Aorta (tissue), 5 donors: ENCODE measurements around the gene RPS3. TPM values are rescaled to one million over a fixed set of nuclear protein-coding genes. Genes with fewer than 3 reads are reported as not detected.

Source experiments
- ATAC-seq: fragments of 200-7000 bp; cut with Tn5 transposase; one replicate; pipeline ENCODE4 v1.9.1; 2022; ENCODE audit warnings: moderate library complexity; ENCODE audit not compliant: low FRiP score
- DNase-seq, 2 donors: peaks; one replicate each; pipeline ENCODE4 v3.0.0-alpha.2; 2020
- H3K27ac ChIP-seq, 2 donors: one replicate each; pipeline ENCODE4 v1.5.1; 2013; ENCODE audit warnings: low read length in 2 of 2, mild to moderate bottlenecking in 2 of 2, moderate library complexity in 2 of 2, control low read depth in 1 of 2, inconsistent platforms in 1 of 2, low read depth in 1 of 2
- H3K27me3 ChIP-seq, 2 donors: one replicate each; pipeline ENCODE4 v1.6.1; 2013; ENCODE audit warnings: control low read depth in 1 of 2, low read length in 1 of 2, mild to moderate bottlenecking in 1 of 2, moderate library complexity in 1 of 2; ENCODE audit not compliant: insufficient read depth in 2 of 2, control insufficient read depth in 1 of 2
- H3K36me3 ChIP-seq, 2 donors: one replicate each; pipeline ENCODE4 v1.6.1; 2013; ENCODE audit warnings: control low read depth in 1 of 2, low read length in 1 of 2, mild to moderate bottlenecking in 1 of 2; ENCODE audit not compliant: insufficient read depth in 2 of 2, control insufficient read depth in 1 of 2
- H3K4me1 ChIP-seq, 2 donors: one replicate each; pipeline ENCODE4 v1.6.1; 2013; ENCODE audit warnings: low read length in 2 of 2, control low read depth in 1 of 2, mild to moderate bottlenecking in 1 of 2, moderate library complexity in 1 of 2; ENCODE audit not compliant: insufficient read depth in 2 of 2, control insufficient read depth in 1 of 2
- H3K4me3 ChIP-seq, 2 donors: one replicate each; pipeline ENCODE4 v1.5.1; 2013; ENCODE audit warnings: low read length in 2 of 2, control low read depth in 1 of 2, mild to moderate bottlenecking in 1 of 2
- H3K9me3 ChIP-seq: one replicate; pipeline ENCODE4 v1.6.1; 2013; ENCODE audit warnings: mild to moderate bottlenecking, low read length; ENCODE audit not compliant: control insufficient read depth
- WGBS, 2 donors: extraction: QIAGEN DNeasy Blood & Tissue Kit; methylation state at CpG; one replicate each; pipeline ENCODE4 v1.1.7; 2013; 5-methylcytosine and 5-hydroxymethylcytosine counted together
- intact Hi-C, 2 donors: fragments of 100-400 bp; cut with DNase I; formaldehyde crosslinking; loops; one replicate each; pipeline versions ENCODE4 v1.14.2 to v1.15.0; 2022
- polyA plus RNA-seq, 2 donors: library from polyadenylated mRNA; stranded (reverse); fragments of 200-250 nt; gene quantifications; one replicate each; pipeline ENCODE4 v1.2.3, GENCODE V29; 2013
- total RNA-seq, 2 donors: library from RNA; stranded (reverse); fragmentation: NEBNext Ultra II Directional; extraction: Animal tissue kit (Norgen Biotek cat#: 25700); gene quantifications; one replicate each; pipeline ENCODE4 v1.2.1, GENCODE V29; 2021
- donor health status: healthy with polysubstance abuse.
- donor health status: Bipolar disorder and iron deficiency.
- donor health status: DM: no; HTN: no; CAD: no.
- donor health status: DM: no; HTN: no; CAD: no.
- donor health status: DM: yes; HTN: yes; CAD: no.

RPS3 gene
- total and polyA plus RNA-seq, 4 donors = 1,466 to 3,688 (median 1,894) TPM

GRCh38 chr11:75449776-75450175 is 50.5 kb downstream of the RPS3 start:
- DNase-seq = no peak
- Histone ChIP-seq H3K27ac (no peak overlapping the region), H3K9me3 (no peaks in the 10 kb centered on the region), H3K4me1 (no peaks in the 10 kb centered on the region), H3K4me3 (no peak overlapping the region), H3K27me3 (no peaks in the 10 kb centered on the region), H3K36me3 (no peaks in the 10 kb centered on the region)
- intact Hi-C loops = loop anchor here in 1 of 2 donors (10.0 kb wide), 1 partner anchor 55 kb away; the partner anchor contains the start of gene RPS3
- no peak for ATAC-seq
- 92 to 94% methylated on average over 11 of the region's 11 CpGs for WGBS, 2 donors

- DNase-seq (no peak), ATAC-seq (no peak)
- intact Hi-C loops = no loop called here
- WGBS, 2 donors = 88 to 89% methylated on average over 7 of the region's 7 CpGs
- Histone ChIP-seq H3K27ac (no peak overlapping the region), H3K4me3 (no peak overlapping the region), H3K9me3 (no peaks in the 10 kb centered on the region), H3K4me1 (no peaks in the 10 kb centered on the region), H3K27me3 (no peaks in the 10 kb centered on the region), H3K36me3 (no peaks in the 10 kb centered on the region)
Measured at GRCh38 chr11:75450236-75450635, 50.9 kb downstream of the RPS3 start.

- H3K36me3 ChIP-seq = no peaks in the 10 kb centered on the region
- H3K27ac ChIP-seq = no peak overlapping the region
- H3K4me3 ChIP-seq = no peak overlapping the region
- intact Hi-C loops = no loop called here
- no peaks in the 10 kb centered on the region for H3K27me3 ChIP-seq
- no peaks in the 10 kb centered on the region for H3K9me3 ChIP-seq
- WGBS, 2 donors = 56 to 64% methylated on average over 41 to 46 of the region's 46 CpGs
- DNase-seq (no peak), ATAC-seq (no peak)
- no peaks in the 10 kb centered on the region for H3K4me1 ChIP-seq
Measured at GRCh38 chr11:75450826-75451821, 51.8 kb downstream of the RPS3 start.

- DNase-seq (no peak), ATAC-seq (no peak)
- Histone ChIP-seq H3K4me3 (no peak overlapping the region), H3K4me1 (no peaks in the 10 kb centered on the region), H3K27ac (no peak overlapping the region), H3K36me3 (no peaks in the 10 kb centered on the region), H3K9me3 (no peaks in the 10 kb centered on the region), H3K27me3 (no peaks in the 10 kb centered on the region)
- 23 to 28% methylated on average over 9 of the region's 9 CpGs for WGBS, 2 donors
- intact Hi-C loops = no loop called here
Measured at GRCh38 chr11:75453916-75454655, 54.8 kb downstream of the RPS3 start.

GRCh38 chr11:75454987-75455386 is 55.7 kb downstream of the RPS3 start:
- DNase-seq (no peak), ATAC-seq (no peak)
- intact Hi-C loops = no loop called here
- H3K27ac ChIP-seq = no peak overlapping the region
- no peaks in the 10 kb centered on the region for H3K9me3 ChIP-seq
- H3K4me1 ChIP-seq = no peaks in the 10 kb centered on the region
- H3K27me3 ChIP-seq = no peaks in the 10 kb centered on the region
- no peaks in the 10 kb centered on the region for H3K36me3 ChIP-seq
- no peak overlapping the region for H3K4me3 ChIP-seq
- 93% methylated on average over 5 of the region's 5 CpGs for WGBS, 2 donors

Other genes with a start within 250 kb of the RPS3 start
- gene SLCO2B1, start 248.4 kb upstream of the RPS3 start, total RNA-seq = 100 to 1,000 TPM in 1 of 2 donors, 10 to 100 TPM in 1; 82.4 to 144 TPM
- gene SLCO2B1, start 248.4 kb upstream of the RPS3 start, polyA plus RNA-seq = 10 to 100 TPM in 1 of 2 donors, 1 to 10 TPM in 1; 3.3 to 14.1 TPM
- under 1 TPM; 0.30 to 0.36 TPM for gene TPBGL, start 158.7 kb upstream of the RPS3 start, total RNA-seq
- gene TPBGL, start 158.7 kb upstream of the RPS3 start, polyA plus RNA-seq = not detected
- gene ARRB1, start 47.9 kb upstream of the RPS3 start, total RNA-seq = 10 to 100 TPM; 31.3 to 76.1 TPM
- gene ARRB1, start 47.9 kb upstream of the RPS3 start, polyA plus RNA-seq = 10 to 100 TPM in 1 of 2 donors, 1 to 10 TPM in 1; 5.8 to 10.8 TPM
- 1 to 10 TPM; 1.3 to 3.1 TPM for gene KLHL35, start 33.7 kb downstream of the RPS3 start, total RNA-seq
- gene KLHL35, start 33.7 kb downstream of the RPS3 start, polyA plus RNA-seq = 1 to 10 TPM in 1 of 2 donors, under 1 TPM in 1; 0.75 to 2.4 TPM
- gene GDPD5, start 126.4 kb downstream of the RPS3 start, total RNA-seq = 10 to 100 TPM; 29.4 to 53.0 TPM
- gene GDPD5, start 126.4 kb downstream of the RPS3 start, polyA plus RNA-seq = 10 to 100 TPM in 1 of 2 donors, 1 to 10 TPM in 1; 3.5 to 38.9 TPM
- gene SERPINH1, start 162.7 kb downstream of the RPS3 start, total RNA-seq = 100 to 1,000 TPM; 206 to 256 TPM
- 100 to 1,000 TPM in 1 of 2 donors, 10 to 100 TPM in 1; 59.4 to 112 TPM for gene SERPINH1, start 162.7 kb downstream of the RPS3 start, polyA plus RNA-seq